Breast epithelium (tissue), 3 donors: ENCODE data around the gene ZACN.

Source experiments
- CTCF ChIP-seq, 3 donors: fragments of 450-650 bp; IDR thresholded peaks; one replicate each; pipeline ENCODE4 v1.5.1; 2016 to 2017; ENCODE audit warnings: antibody characterized with exemption in 3 of 3, mild to moderate bottlenecking in 3 of 3, moderate library complexity in 3 of 3
- POLR2A ChIP-seq: fragments of 450-650 bp; IDR thresholded peaks from one replicate; pipeline ENCODE4 v1.6.1; 2016; ENCODE audit warnings: antibody characterized with exemption, mild to moderate bottlenecking, moderate library complexity
- POLR2AphosphoS5 ChIP-seq, 3 donors: sonication (generic); formaldehyde crosslinking; IDR thresholded peaks; one replicate each; pipeline ENCODE4 v1.6.1; 2017; ENCODE audit warnings: antibody characterized with exemption in 3 of 3

GRCh38 chr17:76038050-76038449, 40.9 kb upstream of the ZACN start:
- no peak for TF ChIP-seq CTCF (IDR thresholded peaks at IDR 0.05)
- no peak for TF ChIP-seq POLR2A
- no peak for TF ChIP-seq POLR2AphosphoS5 (IDR thresholded peaks at IDR 0.05)
